NCI-H524 treated with DMSO at 0.1 percent for 48 hours (cell line): ENCODE results near the gene FXYD5.
"Not testable (repeated sequence)": the region's sequence is repeated elsewhere in the genome, so short reads cannot be mapped to it uniquely, and the experiment has no call there.

Experiments
- DNase-seq: peaks from one replicate; lab custom pipeline; 2025; lab: John Stamatoyannopoulos, UW

The FXYD5 gene

GRCh38 chr19:35181387-35181786 lies 26.9 kb downstream of the FXYD5 start:
- DNase-seq: no peak

GRCh38 chr19:35184267-35184666 lies 29.7 kb downstream of the FXYD5 start:
- DNase-seq: no peak

- no peak for DNase-seq
These were observed 30.3 kb downstream of the FXYD5 start for GRCh38 chr19:35184884-35185283.

- no peak for DNase-seq
These were observed 39.8 kb downstream of the FXYD5 start for GRCh38 chr19:35194012-35194984.

- no peak for DNase-seq
These were observed 41.3 kb downstream of the FXYD5 start for GRCh38 chr19:35195830-35196229.

GRCh38 chr19:35196861-35197260 lies 42.3 kb downstream of the FXYD5 start:
- not testable (repeated sequence) for DNase-seq

- no peak for DNase-seq
These were observed 44.9 kb downstream of the FXYD5 start for GRCh38 chr19:35199481-35199880.

GRCh38 chr19:35202722-35203688 lies 48.5 kb downstream of the FXYD5 start:
- no peak for DNase-seq

- DNase-seq: no peak
These were observed 50.5 kb downstream of the FXYD5 start for GRCh38 chr19:35204799-35205732.

GRCh38 chr19:35205733-35206323 lies 51.3 kb downstream of the FXYD5 start:
- no peak for DNase-seq

- no peak for DNase-seq
These were observed 51.8 kb downstream of the FXYD5 start for GRCh38 chr19:35206379-35206778.

GRCh38 chr19:35206855-35207254 lies 52.3 kb downstream of the FXYD5 start:
- DNase-seq: no peak

GRCh38 chr19:35207391-35207871 lies 52.9 kb downstream of the FXYD5 start:
- no peak for DNase-seq

GRCh38 chr19:35208121-35208520 lies 53.6 kb downstream of the FXYD5 start:
- no peak for DNase-seq

GRCh38 chr19:35209646-35210045 lies 55.1 kb downstream of the FXYD5 start:
- DNase-seq: no peak

- DNase-seq: no peak
These were observed 57.2 kb downstream of the FXYD5 start for GRCh38 chr19:35211545-35212230.

- no peak for DNase-seq
These were observed 57.7 kb downstream of the FXYD5 start for GRCh38 chr19:35212241-35212640.

GRCh38 chr19:35213663-35214632 lies 59.4 kb downstream of the FXYD5 start:
- peak; percentile 12 for DNase-seq
